A549 (cell line): ENCODE measurements around the gene DOCK1. TPM values are rescaled to one million over a fixed set of nuclear protein-coding genes. Genes with fewer than 3 reads are reported as not detected.

Source experiments
- ATAC-seq, 2 experiments: fragments of 200-7000 bp in 1 of 2; fragments of >200 bp in 1 of 2; cut with Nextera tagmentation in 1 of 2; cut with Tn5 transposase in 1 of 2; 3 replicates each; pipeline versions ENCODE4 v1.8.0 to v1.9.1; 2018 to 2020; ENCODE audit warnings: mild to moderate bottlenecking in 1 of 2, moderate library complexity in 1 of 2
- CTCF ChIA-PET: fragments of 300-600 bp; sonication (Branson Sonifier 250); formaldehyde crosslinking; extraction: SDS; loops from one replicate; lab custom pipeline; 2021; ENCODE audit warnings: antibody characterized with exemption, inconsistent platforms; lab: Yijun Ruan, JAX
- POLR2A ChIA-PET: fragments of 350-600 bp; formaldehyde crosslinking; extraction: SDS; loops from one replicate; lab custom pipeline; 2021; ENCODE audit warnings: antibody characterized with exemption, inconsistent platforms; lab: Yijun Ruan, JAX
- DNase-seq, 2 experiments: peaks; one replicate each; pipeline versions ENCODE4 v3.0.0 to v3.0.0-alpha.2; 2011 to 2016; ENCODE audit warnings: low read depth in 1 of 2, low spot score in 1 of 2
- FAIRE-seq: peaks from 2 replicates; lab custom pipeline; 2011; peaks lifted over from hg19 to GRCh38; lab: Jason Lieb, UNC
- H3K27ac ChIP-seq, 2 experiments: fragments of >200 bp; sonication (Bioruptor Twin); formaldehyde crosslinking; 3 replicates each; pipeline ENCODE4 v1.5.1; 2016 to 2017
- H3K4me1 ChIP-seq: fragments of >200 bp; sonication (Bioruptor Twin); formaldehyde crosslinking; 3 replicates; pipeline ENCODE4 v1.6.1; 2016
- H3K4me2 ChIP-seq: fragments of >200 bp; sonication (Bioruptor Twin); formaldehyde crosslinking; 3 replicates; pipeline ENCODE4 v1.6.1; 2016
- H3K4me3 ChIP-seq: fragments of >200 bp; sonication (Bioruptor Twin); formaldehyde crosslinking; 3 replicates; pipeline ENCODE4 v1.5.1; 2016
- H3K9me3 ChIP-seq: fragments of >200 bp; sonication (Bioruptor Twin); formaldehyde crosslinking; 3 replicates; pipeline ENCODE4 v1.6.1; 2016
- ATOH8 ChIP-seq: fragments of 250-450 bp; sonication (Bioruptor Pico); IDR thresholded peaks from 2 replicates; pipeline ENCODE4 v1.5.0; 2020; ENCODE audit warnings: low read depth, mild to moderate bottlenecking, moderate library complexity
- BCL3 ChIP-seq: fragments of >200 bp; sonication (Bioruptor Twin); formaldehyde crosslinking; IDR thresholded peaks from 3 replicates; pipeline ENCODE4 v1.6.1; 2016
- BHLHE40 ChIP-seq: IDR thresholded peaks from 2 replicates; pipeline ENCODE4 v1.6.1; 2012; ENCODE audit warnings: low read depth, low read length, inconsistent platforms
- CBX8 ChIP-seq: fragments of 200-600 bp; sonication (generic); IDR thresholded peaks from 2 replicates; pipeline ENCODE4 v1.6.1; 2016
- CHD4 ChIP-seq: fragments of 200-600 bp; sonication (generic); IDR thresholded peaks from 2 replicates; pipeline ENCODE4 v1.6.1; 2016; ENCODE audit warnings: antibody characterized with exemption, mild to moderate bottlenecking, borderline replicate concordance
- EHF ChIP-seq: fragments of 250-450 bp; sonication (Bioruptor Pico); IDR thresholded peaks from 2 replicates; pipeline ENCODE4 v1.5.0; 2020; ENCODE audit warnings: mild to moderate bottlenecking
- EHMT2 ChIP-seq: fragments of 200-600 bp; sonication (generic); IDR thresholded peaks from 2 replicates; pipeline ENCODE4 v1.6.1; 2016; ENCODE audit warnings: antibody characterized with exemption, low read depth, mild to moderate bottlenecking, moderate library complexity
- ELK1 ChIP-seq: fragments of 150-350 bp; IDR thresholded peaks from 2 replicates; pipeline ENCODE4 v1.6.1; 2014; ENCODE audit warnings: low read depth, mild to moderate bottlenecking, low read length
- ESRRA ChIP-seq: fragments of 150-350 bp; IDR thresholded peaks from 2 replicates; pipeline ENCODE4 v1.6.1; 2014; ENCODE audit warnings: mild to moderate bottlenecking, low read length, borderline replicate concordance
- HDAC2 ChIP-seq: fragments of 200-600 bp; sonication (generic); IDR thresholded peaks from 2 replicates; pipeline ENCODE4 v1.6.1; 2016
- HOXB13 ChIP-seq: fragments of 250-450 bp; sonication (Bioruptor Pico); IDR thresholded peaks from 2 replicates; pipeline ENCODE4 v1.5.0; 2020; ENCODE audit warnings: low read depth, mild to moderate bottlenecking, moderate library complexity
- JUNB ChIP-seq: fragments of >200 bp; sonication (Bioruptor Twin); formaldehyde crosslinking; IDR thresholded peaks from 2 replicates; pipeline ENCODE4 v1.6.1; 2016
- KDM1A ChIP-seq: fragments of 200-600 bp; sonication (generic); IDR thresholded peaks from 2 replicates; pipeline ENCODE4 v1.6.1; 2016; ENCODE audit warnings: low read depth, mild to moderate bottlenecking
- MAFK ChIP-seq: fragments of 450-650 bp; IDR thresholded peaks from 2 replicates; pipeline ENCODE4 v1.6.1; 2014; ENCODE audit not compliant: partially characterized antibody
- MAX ChIP-seq: IDR thresholded peaks from 2 replicates; pipeline ENCODE4 v1.6.1; 2012
- MAZ ChIP-seq: fragments of 150-350 bp; IDR thresholded peaks from 2 replicates; pipeline ENCODE4 v1.6.1; 2014; ENCODE audit warnings: antibody characterized with exemption, low read depth, low read length, borderline replicate concordance
- NPAS2 ChIP-seq: fragments of 250-450 bp; sonication (Bioruptor Pico); IDR thresholded peaks from 2 replicates; pipeline ENCODE4 v1.8.0; 2022; ENCODE audit warnings: mild to moderate bottlenecking, moderate library complexity, borderline replicate concordance
- POLR2A ChIP-seq: IDR thresholded peaks from 2 replicates; pipeline ENCODE4 v1.6.1; 2012; ENCODE audit warnings: mild to moderate bottlenecking, low read length
- POLR2AphosphoS2 ChIP-seq: conservative IDR thresholded peaks from 2 replicates; pipeline ENCODE4 v1.6.1; 2012; ENCODE audit warnings: low read length, improper control_type of control experiment, inconsistent platforms
- RFX5 ChIP-seq: fragments of 450-650 bp; IDR thresholded peaks from 2 replicates; pipeline ENCODE4 v1.7.1; 2014; ENCODE audit warnings: antibody characterized with exemption, mild to moderate bottlenecking, moderate library complexity
- TP53 ChIP-seq: fragments of 250-450 bp; sonication (Bioruptor Pico); IDR thresholded peaks from 2 replicates; pipeline ENCODE4 v1.5.0; 2021; ENCODE audit warnings: mild to moderate bottlenecking, moderate library complexity
- ZC3H11A ChIP-seq: fragments of 450-650 bp; IDR thresholded peaks from 2 replicates; pipeline ENCODE4 v1.6.1; 2014; ENCODE audit warnings: antibody characterized with exemption, mild to moderate bottlenecking
- ZNF302 ChIP-seq: fragments of 250-450 bp; sonication (Bioruptor Pico); IDR thresholded peaks from 2 replicates; pipeline ENCODE4 v1.9.0; 2021; ENCODE audit warnings: inconsistent platforms, mild to moderate bottlenecking, moderate library complexity
- WGBS: methylation state at CpG from one replicate; pipeline ENCODE4 v1.1.6; 2017; ENCODE audit errors: missing lambda C conversion rate; 5-methylcytosine and 5-hydroxymethylcytosine counted together
- polyA plus RNA-seq, 4 experiments: library from polyadenylated mRNA; depleted of rRNA in 3 of 4; stranded (reverse); fragments of >200 nt; fragmentation: RNase III in 1 of 4; extraction: RNeasy Plus Mini Kit Qiagen cat#74134 plus additional on column Dnase treatment in 1 of 4; gene quantifications; 2 replicates in 3 of 4; 3 replicates in 1 of 4; pipeline ENCODE4 v1.2.3, GENCODE V29; 2011 to 2017
- TF ChIP-seq, protein P1 (sequence below): fragments of >200 bp; sonication (Bioruptor Twin); formaldehyde crosslinking; IDR thresholded peaks from 2 replicates; pipeline ENCODE4 v1.6.1; 2016

The DOCK1 gene
- polyA plus RNA-seq, 2 of the 4 experiments (the other 2 are of a cell fraction): 22.6 to 28.2 TPM

- Histone ChIP-seq H3K4me1 (no peaks in the 10 kb centered on the region), H3K4me2 (no peak overlapping the region), H3K9me3 (no peaks in the 10 kb centered on the region), H3K4me3 (no peak overlapping the region), H3K27ac (no peak overlapping the region)
- 92% methylated on average over 16 of the region's 16 CpGs for WGBS
- CTCF ChIA-PET: interaction anchor here (1.5 kb wide), 2 partner anchors 12 to 18 kb away, joined by 3 to 4 read pairs; no protein-coding TSS in a partner anchor
- POLR2A ChIA-PET: no interaction called here
- no peak for FAIRE-seq
- TF ChIP-seq JUNB: no peak
- no peak for TF ChIP-seq MAFK
- no peak for TF ChIP-seq CBX8
- TF ChIP-seq POLR2AphosphoS2: no peak
- no peak for TF ChIP-seq HDAC2
- no peak for ATAC-seq
- DNase-seq: no peak
These were observed 271.4 kb downstream of the DOCK1 start for GRCh38 chr10:127176649-127177048.

DNA sequence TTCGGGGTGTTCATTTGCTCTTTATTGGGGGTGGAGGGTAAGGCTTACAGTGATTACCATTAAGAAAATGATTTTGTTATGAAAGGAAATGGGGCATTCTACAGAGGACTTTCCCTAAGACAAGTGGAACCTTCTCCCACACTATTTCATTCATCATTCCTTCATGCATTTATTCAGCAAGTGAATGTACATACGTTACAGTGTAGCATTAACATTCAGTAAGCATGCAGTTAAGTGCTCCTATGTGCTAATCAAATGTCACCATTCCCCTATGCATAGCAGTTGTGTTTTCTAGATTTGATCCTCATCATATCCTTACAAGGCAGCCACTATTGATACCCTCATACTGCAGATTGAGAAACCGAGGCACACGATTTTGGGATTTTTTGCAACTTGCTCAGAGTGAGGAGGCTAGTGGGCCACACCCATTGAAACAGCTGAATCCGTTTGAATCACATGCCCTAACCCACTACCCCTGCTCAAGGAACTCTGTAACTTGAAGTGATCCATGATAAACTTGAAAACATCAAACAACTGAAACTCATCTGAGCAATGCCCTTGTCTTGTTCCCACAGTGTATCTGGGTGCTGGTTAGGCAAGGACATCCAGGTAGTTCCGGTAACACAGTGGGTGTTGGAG, 274.5 kb downstream of the DOCK1 start:
- H3K9me3 ChIP-seq: no peaks in the 10 kb centered on the region
- ChIA-PET POLR2A (no interaction called here), CTCF (no interaction called here)
- H3K4me2 ChIP-seq: no peak overlapping the region
- no peak overlapping the region for H3K27ac ChIP-seq
- H3K4me1 ChIP-seq: no peaks in the 10 kb centered on the region
- no peak for ATAC-seq
- FAIRE-seq: no peak
- TF ChIP-seq ATOH8 (CRISPR knock-in tag): no peak
- TF ChIP-seq ZNF302: no peak
- no peak for TF ChIP-seq BHLHE40
- no peak for TF ChIP-seq ZC3H11A
- TF ChIP-seq ESRRA: no peak
- TF ChIP-seq BCL3: no peak
- TF ChIP-seq, protein P1, sequence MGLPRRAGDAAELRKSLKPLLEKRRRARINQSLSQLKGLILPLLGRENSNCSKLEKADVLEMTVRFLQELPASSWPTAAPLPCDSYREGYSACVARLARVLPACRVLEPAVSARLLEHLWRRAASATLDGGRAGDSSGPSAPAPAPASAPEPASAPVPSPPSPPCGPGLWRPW: no peak
- no peak for TF ChIP-seq CBX8
- TF ChIP-seq CHD4: no peak
- TF ChIP-seq HOXB13: no peak
- TF ChIP-seq NPAS2 (CRISPR knock-in tag): no peak
- no peak for TF ChIP-seq EHF
- TF ChIP-seq EHMT2: no peak
- no peak for TF ChIP-seq MAFK
- no peak for TF ChIP-seq POLR2A
- no peak for TF ChIP-seq MAZ
- no peak for DNase-seq
- WGBS: 87% methylated on average over 6 of the region's 6 CpGs
- H3K4me3 ChIP-seq: no peak overlapping the region

DNA sequence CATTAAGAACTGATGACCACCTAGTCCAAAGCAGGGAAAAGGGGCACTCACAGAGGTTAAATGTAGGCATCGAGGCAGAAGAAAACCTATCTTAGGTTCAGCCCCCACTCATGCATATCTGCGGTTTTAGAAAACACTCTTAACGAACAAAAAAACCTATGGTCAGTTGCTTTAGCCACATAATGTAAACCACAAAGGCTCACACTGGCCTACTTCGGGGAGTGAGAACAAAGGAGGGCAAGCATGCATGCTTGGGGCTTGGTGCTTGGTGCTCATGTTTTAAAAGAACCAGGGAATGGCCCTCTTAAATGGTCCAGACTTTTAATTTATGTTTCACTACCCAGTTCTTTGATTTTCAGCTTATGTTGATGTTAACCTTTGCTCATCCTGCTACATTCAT, 276.9 kb downstream of the DOCK1 start:
- DNase-seq (no peak), FAIRE-seq (no peak), ATAC-seq (no peak)
- POLR2A ChIA-PET: no interaction called here
- H3K4me2 ChIP-seq: no peak overlapping the region
- H3K4me1 ChIP-seq: no peaks in the 10 kb centered on the region
- H3K27ac ChIP-seq: no peak overlapping the region
- no peak overlapping the region for H3K4me3 ChIP-seq
- 92% methylated on average over 4 of the region's 4 CpGs for WGBS
- CTCF ChIA-PET: no interaction called here
- H3K9me3 ChIP-seq: no peaks in the 10 kb centered on the region
- TF ChIP-seq KDM1A: no peak
- TF ChIP-seq ELK1: no peak
- TF ChIP-seq MAX: no peak
- TF ChIP-seq POLR2A: no peak
- TF ChIP-seq RFX5: no peak
- no peak for TF ChIP-seq ZNF302
- no peak for TF ChIP-seq JUNB
- TF ChIP-seq TP53 (CRISPR knock-in tag): no peak
